ENCODE results near the gene DNAJC16.
"Not testable (repeated sequence)": the region's sequence is repeated elsewhere in the genome, so short reads cannot be mapped to it uniquely, and the experiment has no call there.

The DNAJC16 gene

GRCh38 chr1:15526490-15527339 is at the start of gene DNAJC16:
DNAJC16 (plus strand) TSS chr1:15526848; CDS start chr1:15529106, 2,258 bp downstream.
- DNase-seq, result peak; percentile 99 to 100

- no peak for DNase-seq
These were observed 49.7 kb upstream of the DNAJC16 start for GRCh38 chr1:15476927-15477326.

GRCh38 chr1:15477646-15478212 is 48.9 kb upstream of the DNAJC16 start:
- DNase-seq, result no peak

- no peak for DNase-seq
These were observed 46.8 kb upstream of the DNAJC16 start for GRCh38 chr1:15479654-15480347.

GRCh38 chr1:15482455-15482854 is 44.2 kb upstream of the DNAJC16 start:
- DNase-seq, result not testable (repeated sequence)

- DNase-seq, result not testable (repeated sequence)
These were observed 43.6 kb upstream of the DNAJC16 start for GRCh38 chr1:15482983-15483543.

- DNase-seq, result no peak
These were observed 42.7 kb upstream of the DNAJC16 start for GRCh38 chr1:15483971-15484370.

- DNase-seq, result not testable (repeated sequence)
These were observed 42.2 kb upstream of the DNAJC16 start for GRCh38 chr1:15484443-15484842.

GRCh38 chr1:15485636-15486035 is 41.0 kb upstream of the DNAJC16 start:
- DNase-seq, result no peak

- not testable (repeated sequence) for DNase-seq
These were observed 39.6 kb upstream of the DNAJC16 start for GRCh38 chr1:15486844-15487610.

GRCh38 chr1:15488371-15488770 is 38.3 kb upstream of the DNAJC16 start:
- no peak for DNase-seq

GRCh38 chr1:15489052-15489736 is 37.5 kb upstream of the DNAJC16 start:
- DNase-seq, result no peak

GRCh38 chr1:15491010-15491409 is 35.6 kb upstream of the DNAJC16 start:
- DNase-seq, result not testable (repeated sequence)

- DNase-seq, result no peak
These were observed 34.1 kb upstream of the DNAJC16 start for GRCh38 chr1:15492596-15492995.

- DNase-seq, result no peak
These were observed 32.7 kb upstream of the DNAJC16 start for GRCh38 chr1:15493869-15494390.

- DNase-seq, result no peak
These were observed 26.2 kb upstream of the DNAJC16 start for GRCh38 chr1:15500184-15501178.

- peak; percentile 40 to 49 for DNase-seq
These were observed 25.2 kb upstream of the DNAJC16 start for GRCh38 chr1:15501208-15502032.

GRCh38 chr1:15504436-15504835 is 22.2 kb upstream of the DNAJC16 start:
- DNase-seq, result no peak

GRCh38 chr1:15506831-15507230 is 19.8 kb upstream of the DNAJC16 start:
- DNase-seq, result no peak

All from CD4-positive, alpha-beta T cell treated with Interleukin-4 for 1 hour (primary cell).